KMS-11 (cell line): Measurements from ENCODE around the gene LARP1B.
"Not testable (repeated sequence)": the region's sequence is repeated elsewhere in the genome, so short reads cannot be mapped to it uniquely, and the experiment has no call there.

Source experiments
- H2AFZ ChIP-seq: fragments of 200-600 bp; sonication (generic); 2 replicates; pipeline ENCODE4 v1.6.1; 2016; ENCODE audit warnings: antibody characterized with exemption, mixed run types, low read depth
- H3K27ac ChIP-seq: fragments of 200-600 bp; sonication (generic); 2 replicates; pipeline ENCODE4 v1.6.1; 2016; ENCODE audit warnings: mild to moderate bottlenecking, mixed run types
- H3K27me3 ChIP-seq: fragments of 200-600 bp; sonication (generic); 2 replicates; pipeline ENCODE4 v1.6.1; 2017; ENCODE audit warnings: mild to moderate bottlenecking, low read depth, mixed run types, moderate library complexity; ENCODE audit not compliant: insufficient read depth
- H3K36me3 ChIP-seq: fragments of 200-600 bp; sonication (generic); 2 replicates; pipeline ENCODE4 v1.6.1; 2017; ENCODE audit warnings: mild to moderate bottlenecking, mixed run types; ENCODE audit not compliant: insufficient read depth
- H3K4me1 ChIP-seq: fragments of 200-600 bp; sonication (generic); 2 replicates; pipeline ENCODE4 v1.6.1; 2016; ENCODE audit warnings: mild to moderate bottlenecking, low read depth, mixed run types; ENCODE audit not compliant: poor library complexity, severe bottlenecking
- H3K4me2 ChIP-seq: fragments of 200-600 bp; sonication (generic); 2 replicates; pipeline ENCODE4 v1.7.0; 2016; ENCODE audit warnings: mild to moderate bottlenecking, mixed run types
- H3K4me3 ChIP-seq: fragments of 200-600 bp; sonication (generic); IDR thresholded peaks from 2 replicates; pipeline ENCODE4 v1.6.1; 2017; ENCODE audit warnings: low read depth, low read length, mixed read lengths; ENCODE audit not compliant: insufficient read depth
- H3K79me2 ChIP-seq: fragments of 200-600 bp; sonication (generic); 2 replicates; pipeline ENCODE4 v1.6.1; 2016; ENCODE audit warnings: low read depth, mixed run types; ENCODE audit not compliant: insufficient read depth
- H3K9ac ChIP-seq: fragments of 200-600 bp; sonication (generic); 2 replicates; pipeline ENCODE4 v1.6.1; 2016; ENCODE audit warnings: mild to moderate bottlenecking, mixed run types
- H4K20me1 ChIP-seq: fragments of 200-600 bp; sonication (generic); 2 replicates; pipeline ENCODE4 v1.6.1; 2016; ENCODE audit warnings: mild to moderate bottlenecking, mixed run types; ENCODE audit not compliant: insufficient read depth
- TF ChIP-seq, protein P1 (sequence below): fragments of 200-600 bp; sonication (generic); conservative IDR thresholded peaks from 2 replicates; pipeline ENCODE4 v1.6.1; 2017; ENCODE audit warnings: low read depth, mild to moderate bottlenecking, antibody characterized with exemption, low read length, moderate library complexity, mixed read lengths

LARP1B gene

GRCh38 chr4:128155231-128155855, 94.2 kb downstream of the LARP1B start:
- Histone ChIP-seq H3K36me3 (no peaks in the 10 kb centered on the region), H3K79me2 (no peaks in the 10 kb centered on the region), H2AFZ (no peak overlapping the region), H3K27ac (no peak overlapping the region), H3K4me2 (no peak overlapping the region), H4K20me1 (no peaks in the 10 kb centered on the region), H3K4me1 (no peaks in the 10 kb centered on the region), H3K9ac (no peak overlapping the region), H3K27me3 (no peaks in the 10 kb centered on the region), H3K4me3 (no peak overlapping the region)
- TF ChIP-seq, protein P1, sequence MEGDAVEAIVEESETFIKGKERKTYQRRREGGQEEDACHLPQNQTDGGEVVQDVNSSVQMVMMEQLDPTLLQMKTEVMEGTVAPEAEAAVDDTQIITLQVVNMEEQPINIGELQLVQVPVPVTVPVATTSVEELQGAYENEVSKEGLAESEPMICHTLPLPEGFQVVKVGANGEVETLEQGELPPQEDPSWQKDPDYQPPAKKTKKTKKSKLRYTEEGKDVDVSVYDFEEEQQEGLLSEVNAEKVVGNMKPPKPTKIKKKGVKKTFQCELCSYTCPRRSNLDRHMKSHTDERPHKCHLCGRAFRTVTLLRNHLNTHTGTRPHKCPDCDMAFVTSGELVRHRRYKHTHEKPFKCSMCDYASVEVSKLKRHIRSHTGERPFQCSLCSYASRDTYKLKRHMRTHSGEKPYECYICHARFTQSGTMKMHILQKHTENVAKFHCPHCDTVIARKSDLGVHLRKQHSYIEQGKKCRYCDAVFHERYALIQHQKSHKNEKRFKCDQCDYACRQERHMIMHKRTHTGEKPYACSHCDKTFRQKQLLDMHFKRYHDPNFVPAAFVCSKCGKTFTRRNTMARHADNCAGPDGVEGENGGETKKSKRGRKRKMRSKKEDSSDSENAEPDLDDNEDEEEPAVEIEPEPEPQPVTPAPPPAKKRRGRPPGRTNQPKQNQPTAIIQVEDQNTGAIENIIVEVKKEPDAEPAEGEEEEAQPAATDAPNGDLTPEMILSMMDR = no peak

DNA sequence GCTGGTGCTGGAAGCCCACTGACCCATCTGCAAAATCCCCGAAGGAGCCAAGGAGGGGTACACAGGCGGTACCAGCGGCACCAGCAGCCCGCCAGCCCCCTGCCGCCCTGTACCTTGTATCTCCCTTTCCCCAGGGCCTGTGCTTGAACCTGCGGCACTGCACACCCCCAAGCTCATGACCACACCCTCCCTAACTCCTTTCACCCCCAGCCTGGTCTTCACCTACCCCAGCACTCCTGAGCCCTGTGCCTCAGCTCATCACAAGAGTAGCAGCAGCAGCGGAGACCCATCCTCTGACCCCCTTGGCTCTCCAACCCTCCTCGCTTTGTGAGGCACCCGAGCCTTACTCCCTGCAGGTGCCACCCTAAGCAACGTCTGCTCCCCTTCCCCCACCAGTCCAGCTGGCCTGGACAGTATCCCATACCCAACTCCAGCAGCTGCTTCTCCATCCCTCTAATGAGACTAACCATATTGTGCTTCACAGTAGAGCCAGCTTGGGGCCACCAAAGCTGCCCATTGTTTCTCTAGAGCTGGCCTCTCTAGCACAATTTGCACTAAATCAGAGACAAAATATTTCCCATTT, 94.9 kb downstream of the LARP1B start:
- H3K27ac ChIP-seq = no peak overlapping the region
- no peak overlapping the region for H3K4me3 ChIP-seq
- no peaks in the 10 kb centered on the region for H3K4me1 ChIP-seq
- TF ChIP-seq, protein P1 = no peak
- H3K9ac ChIP-seq = no peak overlapping the region
- H3K4me2 ChIP-seq = no peak overlapping the region
- H3K79me2 ChIP-seq = no peaks in the 10 kb centered on the region
- H3K36me3 ChIP-seq = no peaks in the 10 kb centered on the region
- no peaks in the 10 kb centered on the region for H3K27me3 ChIP-seq
- no peak overlapping the region for H2AFZ ChIP-seq
- no peaks in the 10 kb centered on the region for H4K20me1 ChIP-seq

GRCh38 chr4:128156472-128156871, 95.4 kb downstream of the LARP1B start:
- not testable (repeated sequence) for H3K27ac ChIP-seq, H3K9ac ChIP-seq, H3K4me3 ChIP-seq, H3K4me1 ChIP-seq, H4K20me1 ChIP-seq, H3K79me2 ChIP-seq, H2AFZ ChIP-seq, H3K27me3 ChIP-seq, H3K4me2 ChIP-seq, H3K36me3 ChIP-seq

GRCh38 chr4:128158894-128159293, 97.8 kb downstream of the LARP1B start:
- H3K4me3 ChIP-seq = no peak overlapping the region
- H3K27ac ChIP-seq = no peak overlapping the region
- H3K27me3 ChIP-seq = no peaks in the 10 kb centered on the region
- H3K9ac ChIP-seq = no peak overlapping the region
- H3K4me2 ChIP-seq = no peak overlapping the region
- H3K79me2 ChIP-seq = no peaks in the 10 kb centered on the region
- H4K20me1 ChIP-seq = no peaks in the 10 kb centered on the region
- H3K4me1 ChIP-seq = no peaks in the 10 kb centered on the region
- no peak overlapping the region for H2AFZ ChIP-seq
- H3K36me3 ChIP-seq = no peaks in the 10 kb centered on the region
- TF ChIP-seq, protein P1 = no peak

DNA sequence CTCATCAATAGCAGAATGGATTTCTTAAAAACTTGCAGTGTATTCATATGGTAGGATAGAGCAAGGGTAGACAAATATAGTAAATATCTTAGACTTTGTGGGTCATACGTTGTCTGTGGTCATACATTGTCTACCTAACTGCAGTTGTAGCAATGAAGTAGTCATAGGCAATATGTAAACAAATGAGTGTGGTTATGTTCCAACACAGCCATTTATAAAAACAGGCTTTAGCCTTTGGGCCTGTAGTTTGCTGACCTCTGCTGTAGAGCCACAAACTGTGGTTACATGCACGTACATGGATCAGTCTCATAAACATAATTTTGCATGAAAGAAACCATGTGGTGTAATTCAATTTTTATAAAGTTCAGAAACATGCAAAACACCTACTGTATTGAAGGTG, 98.9 kb downstream of the LARP1B start:
- TF ChIP-seq, protein P1 = no peak
- Histone ChIP-seq H3K9ac (no peak overlapping the region), H3K4me2 (no peak overlapping the region), H4K20me1 (no peaks in the 10 kb centered on the region), H3K4me1 (no peaks in the 10 kb centered on the region), H3K27ac (no peak overlapping the region), H2AFZ (no peak overlapping the region), H3K4me3 (no peak overlapping the region), H3K36me3 (no peaks in the 10 kb centered on the region), H3K27me3 (no peaks in the 10 kb centered on the region), H3K79me2 (no peaks in the 10 kb centered on the region)
